H1 (cell line): ENCODE results near the gene ABI3BP. TPM values are rescaled to one million over a fixed set of nuclear protein-coding genes. Genes with fewer than 3 reads are reported as not detected.

ENCODE experiments used
- CTCF ChIA-PET: fragments of 300-600 bp; sonication (Branson Sonifier 250); formaldehyde crosslinking; loops from one replicate; lab custom pipeline; 2021; ENCODE audit not compliant: partially characterized antibody; lab: Charles Lee
- POLR2A ChIA-PET: fragments of 300-600 bp; sonication (Branson Sonifier 250); formaldehyde crosslinking; loops from one replicate; lab custom pipeline; 2021; ENCODE audit warnings: inconsistent platforms; ENCODE audit not compliant: partially characterized antibody; lab: Charles Lee
- DNase-seq, 2 experiments: peaks; one replicate each; pipeline versions ENCODE4 v3.0.0 to v3.0.0-alpha.2; 2010 to 2022; ENCODE audit warnings: low spot score in 2 of 2, low read depth in 1 of 2, mixed read lengths in 1 of 2
- FAIRE-seq: peaks from 2 replicates; lab custom pipeline; 2011; peaks lifted over from hg19 to GRCh38; lab: Jason Lieb, UNC
- H2AFZ ChIP-seq: 2 replicates; pipeline ENCODE4 v1.8.1; 2012; ENCODE audit warnings: low read length, inconsistent platforms
- H2AK5ac ChIP-seq: 2 replicates; pipeline ENCODE4 v1.6.1; 2013; ENCODE audit warnings: low read depth, low read length
- H2BK120ac ChIP-seq: replicated peaks from 2 replicates; pipeline ENCODE3; 2013; ENCODE audit warnings: low read depth, low read length, inconsistent platforms
- H2BK12ac ChIP-seq: 2 replicates; pipeline ENCODE4 v1.6.1; 2013; ENCODE audit warnings: low read depth, low read length
- H2BK15ac ChIP-seq: 2 replicates; pipeline ENCODE4 v1.6.1; 2013; ENCODE audit warnings: low read length
- H2BK20ac ChIP-seq: 2 replicates; pipeline ENCODE4 v1.6.1; 2013; ENCODE audit warnings: low read length
- H2BK5ac ChIP-seq: 2 replicates; pipeline ENCODE4 v1.6.1; 2013; ENCODE audit warnings: low read depth, low read length
- H3K14ac ChIP-seq: 2 replicates; pipeline ENCODE4 v1.6.1; 2013; ENCODE audit warnings: inconsistent platforms; ENCODE audit not compliant: insufficient read length
- H3K18ac ChIP-seq: 2 replicates; pipeline ENCODE4 v1.6.1; 2013; ENCODE audit warnings: low read length; ENCODE audit errors: extremely low read depth
- H3K23ac ChIP-seq: 2 replicates; pipeline ENCODE4 v1.6.1; 2013; ENCODE audit warnings: inconsistent platforms; ENCODE audit not compliant: insufficient read length
- H3K23me2 ChIP-seq: 2 replicates; pipeline ENCODE4 v1.6.1; 2013; ENCODE audit warnings: low read depth, low read length
- H3K27ac ChIP-seq: 2 replicates; pipeline ENCODE4 v1.6.1; 2011; ENCODE audit warnings: low read depth, low read length, inconsistent platforms
- H3K27me3 ChIP-seq, 4 experiments: replicated peaks in 1 of 4; 1 replicate in 1 of 4; 2 replicates in 3 of 4; pipeline versions ENCODE4 v1.6.1 to v1.8.1; 2011 to 2013; ENCODE audit warnings: low read length in 3 of 4, mild to moderate bottlenecking in 3 of 4, inconsistent platforms in 2 of 4, mixed read lengths in 2 of 4, moderate library complexity in 1 of 4; ENCODE audit not compliant: control insufficient read depth in 3 of 4, insufficient read depth in 3 of 4; ENCODE audit errors: extremely low read depth in 1 of 4
- H3K36me3 ChIP-seq, 4 experiments: 2 replicates each; pipeline versions ENCODE4 v1.6.1 to v1.8.1; 2011 to 2013; ENCODE audit warnings: mild to moderate bottlenecking in 4 of 4, low read length in 3 of 4, moderate library complexity in 2 of 4, control low read depth in 1 of 4, inconsistent platforms in 1 of 4; ENCODE audit not compliant: insufficient read depth in 4 of 4, control insufficient read depth in 2 of 4
- H3K4ac ChIP-seq: replicated peaks from 2 replicates; pipeline ENCODE3; 2013; ENCODE audit warnings: low read length, low read depth, mixed read lengths, inconsistent platforms; ENCODE audit not compliant: insufficient read length
- H3K4me1 ChIP-seq, 4 experiments: replicated peaks in 1 of 4; 1 replicate in 1 of 4; 2 replicates in 3 of 4; pipeline versions ENCODE4 v1.6.1 to v1.8.1; 2011 to 2013; ENCODE audit warnings: low read length in 3 of 4, inconsistent platforms in 2 of 4, mixed read lengths in 1 of 4; ENCODE audit not compliant: insufficient read depth in 4 of 4, control insufficient read depth in 3 of 4
- H3K4me2 ChIP-seq, 2 experiments: 2 replicates each; pipeline versions ENCODE4 v1.6.1 to v1.8.1; 2011 to 2013; ENCODE audit warnings: low read depth in 2 of 2, low read length in 2 of 2, control low read depth in 1 of 2, inconsistent platforms in 1 of 2, mild to moderate bottlenecking in 1 of 2; ENCODE audit not compliant: insufficient read depth in 1 of 2
- H3K4me3 ChIP-seq, 4 experiments: fragments of 200-600, 300-600 bp in 1 of 4; sonication (generic), shearing (Covaris generic), sonication (Bioruptor Twin) in 1 of 4; 2 replicates each; pipeline versions ENCODE4 v1.5.1 to v1.8.1; 2011 to 2016; ENCODE audit warnings: low read length in 4 of 4, low read depth in 3 of 4, control low read depth in 2 of 4, inconsistent platforms in 2 of 4, mild to moderate bottlenecking in 2 of 4, mixed read lengths in 1 of 4, moderate library complexity in 1 of 4; ENCODE audit not compliant: insufficient read depth in 2 of 4; ENCODE audit errors: extremely low read depth in 1 of 4
- H3K56ac ChIP-seq: replicated peaks from 2 replicates; pipeline ENCODE3; 2013; ENCODE audit warnings: low read depth, mild to moderate bottlenecking, mixed read lengths, low read length, inconsistent platforms; ENCODE audit not compliant: insufficient read length
- H3K79me1 ChIP-seq: 2 replicates; pipeline ENCODE4 v1.6.1; 2013; ENCODE audit warnings: low read depth, low read length, control low read depth
- H3K79me2 ChIP-seq, 2 experiments: 2 replicates each; pipeline versions ENCODE4 v1.6.1 to v1.8.1; 2012 to 2013; ENCODE audit warnings: low read length in 2 of 2, mild to moderate bottlenecking in 2 of 2, inconsistent platforms in 1 of 2; ENCODE audit not compliant: insufficient read depth in 2 of 2, control insufficient read depth in 1 of 2
- H3K9ac ChIP-seq, 4 experiments: replicated peaks in 1 of 4; 1 replicate in 1 of 4; 2 replicates in 3 of 4; pipeline versions ENCODE4 v1.6.1 to v1.8.1; 2011 to 2013; ENCODE audit warnings: low read depth in 3 of 4, low read length in 3 of 4, control low read depth in 2 of 4, mild to moderate bottlenecking in 2 of 4, moderate library complexity in 2 of 4, inconsistent platforms in 1 of 4; ENCODE audit errors: extremely low read depth in 1 of 4
- H3K9me3 ChIP-seq, 2 experiments: 2 replicates each; pipeline versions ENCODE4 v1.6.1 to v1.8.1; 2012 to 2013; ENCODE audit warnings: mild to moderate bottlenecking in 2 of 2, moderate library complexity in 2 of 2, control low read depth in 1 of 2, inconsistent platforms in 1 of 2, low read depth in 1 of 2, low read length in 1 of 2, mixed read lengths in 1 of 2; ENCODE audit not compliant: insufficient read depth in 2 of 2
- H4K20me1 ChIP-seq, 2 experiments: replicated peaks in 1 of 2; 2 replicates each; pipeline versions ENCODE3 to v1.8.1; 2011 to 2013; ENCODE audit warnings: inconsistent platforms in 2 of 2, low read length in 2 of 2, mild to moderate bottlenecking in 1 of 2; ENCODE audit not compliant: insufficient read depth in 2 of 2, control insufficient read depth in 1 of 2
- H4K5ac ChIP-seq: 2 replicates; pipeline ENCODE4 v1.6.1; 2013; ENCODE audit warnings: low read length, low read depth, mixed read lengths, inconsistent platforms; ENCODE audit not compliant: insufficient read length
- H4K8ac ChIP-seq: 2 replicates; pipeline ENCODE4 v1.8.0; 2013; ENCODE audit warnings: mild to moderate bottlenecking, moderate library complexity, low read length, inconsistent platforms; ENCODE audit not compliant: insufficient read depth; ENCODE audit errors: extremely low read depth
- H4K91ac ChIP-seq: replicated peaks from 2 replicates; pipeline ENCODE3; 2013; ENCODE audit warnings: low read length, mixed read lengths, inconsistent platforms; ENCODE audit not compliant: insufficient read length
- ATF2 ChIP-seq: IDR thresholded peaks from 2 replicates; pipeline ENCODE4 v1.6.1; 2012; ENCODE audit warnings: low read length, inconsistent platforms
- BCL11A ChIP-seq, 2 experiments: IDR thresholded peaks; one replicate each; pipeline ENCODE4 v1.6.1; 2011; ENCODE audit warnings: low read depth in 2 of 2, low read length in 2 of 2, mild to moderate bottlenecking in 2 of 2
- CHD2 ChIP-seq: IDR thresholded peaks from 2 replicates; pipeline ENCODE4 v1.6.1; 2012; ENCODE audit warnings: low read length, improper control_type of control experiment
- EGR1 ChIP-seq: IDR thresholded peaks from 2 replicates; pipeline ENCODE4 v1.6.1; 2011; ENCODE audit warnings: low read depth, low read length, borderline replicate concordance
- NANOG ChIP-seq: IDR thresholded peaks from 2 replicates; pipeline ENCODE4 v1.6.1; 2011; ENCODE audit warnings: low read length, low read depth, mild to moderate bottlenecking, inconsistent platforms; ENCODE audit not compliant: insufficient read depth, poor library complexity, severe bottlenecking
- POLR2A ChIP-seq, 2 experiments: IDR thresholded peaks; 1 replicate in 1 of 2; 2 replicates in 1 of 2; pipeline ENCODE4 v1.6.1; 2011; ENCODE audit warnings: low read depth in 2 of 2, low read length in 2 of 2, mild to moderate bottlenecking in 2 of 2; ENCODE audit errors: control extremely low read depth in 1 of 2
- POU5F1 ChIP-seq: IDR thresholded peaks from 2 replicates; pipeline ENCODE4 v1.6.1; 2011; ENCODE audit warnings: low read depth, mild to moderate bottlenecking, low read length, moderate library complexity
- SIN3A ChIP-seq, 2 experiments: IDR thresholded peaks in 1 of 2; conservative IDR thresholded peaks in 1 of 2; 2 replicates each; pipeline ENCODE4 v1.6.1; 2011 to 2012; ENCODE audit warnings: low read length in 2 of 2, improper control_type of control experiment in 1 of 2, low read depth in 1 of 2, mild to moderate bottlenecking in 1 of 2
- SIX5 ChIP-seq: IDR thresholded peaks from 2 replicates; pipeline ENCODE4 v1.6.1; 2011; ENCODE audit warnings: mild to moderate bottlenecking, low read depth, low read length
- SUZ12 ChIP-seq: fragments of 200-600 bp; sonication (generic); IDR thresholded peaks from 2 replicates; pipeline ENCODE4 v1.6.1; 2012; ENCODE audit warnings: mild to moderate bottlenecking, inconsistent platforms, low read length, moderate library complexity, mixed read lengths
- TCF12 ChIP-seq: IDR thresholded peaks from 2 replicates; pipeline ENCODE4 v1.6.1; 2011; ENCODE audit warnings: low read depth, mild to moderate bottlenecking, low read length
- ZNF274 ChIP-seq: IDR thresholded peaks from 2 replicates; pipeline ENCODE4 v1.7.0; 2012; ENCODE audit warnings: low read length, borderline replicate concordance; ENCODE audit errors: extremely low read depth
- WGBS, 2 experiments: shearing (Covaris generic) in 1 of 2; methylation state at CpG; one replicate each; pipeline versions ENCODE4 v1.1.6 to v1.1.7; 2013 to 2015; ENCODE audit warnings: low lambda C conversion rate in 2 of 2, mixed read lengths in 2 of 2, inconsistent platforms in 1 of 2, low coverage in 1 of 2, missing lambda C conversion rate in 1 of 2; ENCODE audit not compliant: insufficient replicate concordance in 2 of 2, insufficient coverage in 1 of 2, insufficient read length in 1 of 2; ENCODE audit errors: extremely low coverage in 1 of 2, missing lambda C conversion rate in 1 of 2; 5-methylcytosine and 5-hydroxymethylcytosine counted together
- polyA plus RNA-seq, 7 experiments: library from polyadenylated mRNA; depleted of rRNA in 3 of 7; stranded (reverse) in 5 of 7; unstranded in 2 of 7; fragments of >200 nt in 5 of 7; fragments of 200-250 nt in 2 of 7; gene quantifications; 1 replicate in 5 of 7; 2 replicates in 1 of 7; 4 replicates in 1 of 7; pipeline versions ENCODE4 v1.2.1 to v1.2.3, GENCODE V29; 2011 to 2013; ENCODE audit warnings: missing spikeins in 2 of 7, mixed read lengths in 2 of 7
- total RNA-seq: library from RNA; stranded (reverse); fragmentation: NEBNext Ultra II Directional; extraction: Animal tissue kit (Norgen Biotek cat#: 25700); gene quantifications from 2 replicates; pipeline ENCODE4 v1.2.1, GENCODE V29; 2021

The ABI3BP gene
- total and polyA plus RNA-seq, 2 of the 8 experiments (the other 6 are each of a cell fraction or from before 2014, with no cell fraction given) = 0.08 to 0.32 TPM

DNA sequence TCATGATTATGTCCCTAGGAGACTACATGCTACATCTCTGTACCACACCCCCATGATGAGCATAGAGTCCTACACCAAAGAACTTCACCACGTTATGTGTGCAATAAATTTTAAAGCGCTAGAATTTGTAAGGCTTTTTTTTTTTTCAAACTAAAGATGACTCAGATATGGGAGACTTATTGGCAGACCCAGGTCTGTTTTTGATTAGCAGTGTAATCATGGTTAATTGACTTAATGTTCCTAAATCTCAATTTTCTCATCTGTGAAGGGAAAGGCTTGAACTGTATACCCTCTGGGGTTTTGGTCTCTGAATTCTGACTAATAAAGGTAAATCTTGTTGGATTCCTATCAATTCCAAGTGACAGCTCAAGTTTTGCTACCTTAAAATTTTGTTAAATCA, 26.4 kb downstream of the ABI3BP start:
- no peaks in the 10 kb centered on the region for H3K23me2 ChIP-seq
- H3K27me3 ChIP-seq = peaks cover 0 to 1% (median 0%) of the 10 kb centered on the region in 4 experiments; a peak in 1 of 7 replicates
- no peaks in the 10 kb centered on the region for H3K36me3 ChIP-seq
- ChIA-PET CTCF (no interaction called here), POLR2A (no interaction called here)
- H2BK120ac ChIP-seq = no peak overlapping the region
- no peak overlapping the region for H3K18ac ChIP-seq
- H4K5ac ChIP-seq = no peak overlapping the region
- no peaks in the 10 kb centered on the region for H3K79me1 ChIP-seq
- no peak overlapping the region for H3K23ac ChIP-seq
- no peak overlapping the region for H4K8ac ChIP-seq
- H4K20me1 ChIP-seq = no peaks in the 10 kb centered on the region
- H3K4ac ChIP-seq = no peak overlapping the region
- no peak overlapping the region for H2AK5ac ChIP-seq
- H4K91ac ChIP-seq = no peak overlapping the region
- no peaks in the 10 kb centered on the region for H3K79me2 ChIP-seq
- H3K56ac ChIP-seq = no peak overlapping the region
- H2BK20ac ChIP-seq = no peak overlapping the region
- no peak overlapping the region for H2BK5ac ChIP-seq
- WGBS, 2 experiments = 97% methylated on average over 2 of the region's 2 CpGs; no CpG with 5 or more reads in 1 of the 2 experiments
- no peaks in the 10 kb centered on the region for H3K4me1 ChIP-seq
- no peak overlapping the region for H3K4me2 ChIP-seq
- no peak overlapping the region for H2BK15ac ChIP-seq
- no peaks in the 10 kb centered on the region for H3K9me3 ChIP-seq
- H3K14ac ChIP-seq = no peak overlapping the region
- H3K9ac ChIP-seq = no peak overlapping the region
- TF ChIP-seq ZNF274 = no peak
- no peak for TF ChIP-seq TCF12
- TF ChIP-seq NANOG = no peak
- no peak for TF ChIP-seq EGR1
- no peak for TF ChIP-seq POU5F1
- no peak for TF ChIP-seq SUZ12
- TF ChIP-seq BCL11A (IDR thresholded peaks at IDR 0.05; ENCODE audit: low read depth in 2 of 2, low read length in 2 of 2) = no peak
- no peak for TF ChIP-seq CHD2
- TF ChIP-seq ATF2 = no peak
- TF ChIP-seq POLR2A (IDR thresholded peaks at IDR 0.05; ENCODE audit: control extremely low read depth in 1 of 2, low read depth in 2 of 2, low read length in 2 of 2) = no peak
- TF ChIP-seq SIX5 = no peak
- no peak for TF ChIP-seq SIN3A (conservative IDR thresholded peaks at IDR 0.05 in 1 of 2, IDR thresholded peaks at IDR 0.05 in 1 of 2; ENCODE audit: low read depth in 1 of 2, low read length in 2 of 2)
- H2BK12ac ChIP-seq = no peak overlapping the region
- H2AFZ ChIP-seq = no peak overlapping the region
- DNase-seq = no peak
- H3K4me3 ChIP-seq = no peak overlapping the region
- no peak overlapping the region for H3K27ac ChIP-seq
- FAIRE-seq = no peak
